VCaP (cell line): ENCODE data around the gene NRXN3.
"Not testable (repeated sequence)": the region's sequence is repeated elsewhere in the genome, so short reads cannot be mapped to it uniquely, and the experiment has no call there.

Experiments
- H3K27ac ChIP-seq: fragments of 450-650 bp; 2 replicates; pipeline ENCODE4 v1.5.1; 2017
- CTCF ChIP-seq: fragments of 450-650 bp; conservative IDR thresholded peaks from 2 replicates; pipeline ENCODE4 v1.5.1; 2017; ENCODE audit warnings: mild to moderate bottlenecking, moderate library complexity

The NRXN3 gene

GRCh38 chr14:79764323-79764722, 1594.2 kb downstream of the NRXN3 start:
- TF ChIP-seq CTCF = no peak
- H3K27ac ChIP-seq = peak overlapping the region; percentile 40

GRCh38 chr14:79766511-79766910, 1596.3 kb downstream of the NRXN3 start:
- TF ChIP-seq CTCF = no peak

GRCh38 chr14:79767251-79767650, 1597.1 kb downstream of the NRXN3 start:
- no peak for TF ChIP-seq CTCF
- H3K27ac ChIP-seq = no peak overlapping the region

More at GRCh38 chr14:79766511-79766910, 1596.3 kb downstream of the NRXN3 start:
- no peak overlapping the region for H3K27ac ChIP-seq

GRCh38 chr14:79767721-79768120, 1597.5 kb downstream of the NRXN3 start:
- H3K27ac ChIP-seq = not testable (repeated sequence)

GRCh38 chr14:79781882-79782281, 1611.7 kb downstream of the NRXN3 start:
- TF ChIP-seq CTCF = no peak
- H3K27ac ChIP-seq = no peak overlapping the region

- no peak for TF ChIP-seq CTCF
- no peak overlapping the region for H3K27ac ChIP-seq
Observed at GRCh38 chr14:79783041-79783440, 1612.9 kb downstream of the NRXN3 start.

- no peak for TF ChIP-seq CTCF
- H3K27ac ChIP-seq = no peak overlapping the region
Observed at GRCh38 chr14:79786522-79786921, 1616.3 kb downstream of the NRXN3 start.

GRCh38 chr14:79788346-79788745, 1618.2 kb downstream of the NRXN3 start:
- H3K27ac ChIP-seq = no peak overlapping the region
- no peak for TF ChIP-seq CTCF
